Calu3 (cell line): Measurements from ENCODE around the gene CACNA2D3. TPM values are rescaled to one million over a fixed set of nuclear protein-coding genes. Genes with fewer than 3 reads are reported as not detected.

Experiments used
- BruUV-seq: library from RNA; stranded (reverse); fragments of 400-500 nt; replicated peaks from 2 replicates; lab custom pipeline; 2021; lab: Mats Ljungman, UMichigan
- CTCF ChIA-PET: fragments of 300-600 bp; sonication (Branson Sonifier 250); formaldehyde crosslinking; loops from one replicate; lab custom pipeline; 2022; ENCODE audit warnings: antibody characterized with exemption; lab: Charles Lee
- DNase-seq: peaks from one replicate; pipeline ENCODE4 v3.0.0; 2022
- H3K27ac Mint-ChIP-seq: one replicate; pipeline ENCODE4 v1.8.0; 2022; ENCODE audit warnings: mixed read lengths; ENCODE audit not compliant: unreplicated experiment
- H3K27me3 Mint-ChIP-seq: one replicate; pipeline ENCODE4 v1.8.0; 2022; ENCODE audit warnings: mixed read lengths; ENCODE audit not compliant: unreplicated experiment
- H3K36me3 Mint-ChIP-seq: one replicate; pipeline ENCODE4 v1.8.0; 2022; ENCODE audit warnings: mild to moderate bottlenecking, moderate library complexity, mixed read lengths; ENCODE audit not compliant: insufficient read depth, unreplicated experiment
- H3K4me1 Mint-ChIP-seq: one replicate; pipeline ENCODE4 v1.8.0; 2022; ENCODE audit warnings: mild to moderate bottlenecking, low read depth, mixed read lengths; ENCODE audit not compliant: unreplicated experiment
- H3K4me3 Mint-ChIP-seq: one replicate; pipeline ENCODE4 v1.8.0; 2022; ENCODE audit warnings: mild to moderate bottlenecking, low read depth, moderate library complexity, mixed read lengths; ENCODE audit not compliant: unreplicated experiment
- H3K9me3 Mint-ChIP-seq: one replicate; pipeline ENCODE4 v1.8.0; 2022; ENCODE audit warnings: low read depth, mixed read lengths; ENCODE audit not compliant: unreplicated experiment
- intact Hi-C: fragments of 100-400 bp; cut with micrococcal nuclease; formaldehyde crosslinking; loops from one replicate; pipeline ENCODE4 v1.10.0; 2022; ENCODE audit not compliant: unreplicated experiment
- total RNA-seq: library from RNA; stranded (reverse); gene quantifications from 2 replicates; pipeline ENCODE4 v1.2.3, GENCODE V29; 2022
- TF ChIP-seq, protein P1 (sequence below): fragments of 200-600 bp; IDR thresholded peaks from one replicate; pipeline ENCODE4 v1.8.0; 2022; ENCODE audit warnings: antibody characterized with exemption; ENCODE audit not compliant: unreplicated experiment

The CACNA2D3 gene
- total RNA-seq, 1 experiment from 2014 or later = not detected

DNA sequence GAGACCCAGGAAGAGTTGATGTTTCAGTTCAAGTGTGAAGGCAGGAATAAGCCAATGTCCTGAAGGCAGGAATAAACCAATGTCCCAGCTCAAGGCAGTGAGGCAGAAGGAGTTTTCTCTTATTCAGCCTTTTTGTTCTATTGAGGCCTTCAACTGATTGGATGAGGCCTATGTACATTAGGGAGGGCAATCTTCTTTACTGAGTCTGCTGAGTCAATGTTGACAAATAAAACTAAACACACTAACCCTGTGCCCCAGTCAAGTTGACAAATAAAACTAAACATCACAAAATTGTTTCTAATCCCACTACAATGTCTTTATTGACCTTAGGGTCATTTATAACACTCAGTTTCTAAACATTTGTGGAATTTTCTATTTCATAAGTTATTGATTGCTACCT, 100.0 kb downstream of the CACNA2D3 start:
- H3K9me3 Mint-ChIP-seq = no peaks in the 10 kb centered on the region
- BruUV-seq = no TSS peak
- H3K36me3 Mint-ChIP-seq = no peaks in the 10 kb centered on the region
- H3K27ac Mint-ChIP-seq = no peak overlapping the region
- intact Hi-C loops = no loop called here
- DNase-seq = no peak
- TF ChIP-seq, protein P1, sequence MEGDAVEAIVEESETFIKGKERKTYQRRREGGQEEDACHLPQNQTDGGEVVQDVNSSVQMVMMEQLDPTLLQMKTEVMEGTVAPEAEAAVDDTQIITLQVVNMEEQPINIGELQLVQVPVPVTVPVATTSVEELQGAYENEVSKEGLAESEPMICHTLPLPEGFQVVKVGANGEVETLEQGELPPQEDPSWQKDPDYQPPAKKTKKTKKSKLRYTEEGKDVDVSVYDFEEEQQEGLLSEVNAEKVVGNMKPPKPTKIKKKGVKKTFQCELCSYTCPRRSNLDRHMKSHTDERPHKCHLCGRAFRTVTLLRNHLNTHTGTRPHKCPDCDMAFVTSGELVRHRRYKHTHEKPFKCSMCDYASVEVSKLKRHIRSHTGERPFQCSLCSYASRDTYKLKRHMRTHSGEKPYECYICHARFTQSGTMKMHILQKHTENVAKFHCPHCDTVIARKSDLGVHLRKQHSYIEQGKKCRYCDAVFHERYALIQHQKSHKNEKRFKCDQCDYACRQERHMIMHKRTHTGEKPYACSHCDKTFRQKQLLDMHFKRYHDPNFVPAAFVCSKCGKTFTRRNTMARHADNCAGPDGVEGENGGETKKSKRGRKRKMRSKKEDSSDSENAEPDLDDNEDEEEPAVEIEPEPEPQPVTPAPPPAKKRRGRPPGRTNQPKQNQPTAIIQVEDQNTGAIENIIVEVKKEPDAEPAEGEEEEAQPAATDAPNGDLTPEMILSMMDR = no peak
- CTCF ChIA-PET = no interaction called here
- no peaks in the 10 kb centered on the region for H3K4me1 Mint-ChIP-seq
- H3K27me3 Mint-ChIP-seq = no peaks in the 10 kb centered on the region
- H3K4me3 Mint-ChIP-seq = no peak overlapping the region

DNA sequence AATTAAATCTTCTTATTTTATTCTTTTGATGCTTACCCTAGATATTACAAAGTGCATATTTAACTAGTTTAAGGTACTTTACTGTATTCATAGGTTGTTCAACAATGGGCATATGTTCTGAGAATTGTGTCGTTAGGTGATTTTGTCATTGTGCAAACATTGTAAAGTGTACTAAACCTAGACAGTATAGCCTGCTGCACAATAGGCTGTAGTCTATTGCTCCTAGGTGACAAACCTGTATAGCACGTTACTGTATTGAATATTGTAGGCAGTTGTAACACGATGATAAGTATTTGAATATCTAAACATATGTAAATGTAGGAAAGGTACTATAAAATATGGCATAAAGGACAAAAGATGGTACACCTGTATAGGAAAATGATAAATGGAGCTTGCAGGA, 100.7 kb downstream of the CACNA2D3 start:
- no peaks in the 10 kb centered on the region for H3K9me3 Mint-ChIP-seq

DNA sequence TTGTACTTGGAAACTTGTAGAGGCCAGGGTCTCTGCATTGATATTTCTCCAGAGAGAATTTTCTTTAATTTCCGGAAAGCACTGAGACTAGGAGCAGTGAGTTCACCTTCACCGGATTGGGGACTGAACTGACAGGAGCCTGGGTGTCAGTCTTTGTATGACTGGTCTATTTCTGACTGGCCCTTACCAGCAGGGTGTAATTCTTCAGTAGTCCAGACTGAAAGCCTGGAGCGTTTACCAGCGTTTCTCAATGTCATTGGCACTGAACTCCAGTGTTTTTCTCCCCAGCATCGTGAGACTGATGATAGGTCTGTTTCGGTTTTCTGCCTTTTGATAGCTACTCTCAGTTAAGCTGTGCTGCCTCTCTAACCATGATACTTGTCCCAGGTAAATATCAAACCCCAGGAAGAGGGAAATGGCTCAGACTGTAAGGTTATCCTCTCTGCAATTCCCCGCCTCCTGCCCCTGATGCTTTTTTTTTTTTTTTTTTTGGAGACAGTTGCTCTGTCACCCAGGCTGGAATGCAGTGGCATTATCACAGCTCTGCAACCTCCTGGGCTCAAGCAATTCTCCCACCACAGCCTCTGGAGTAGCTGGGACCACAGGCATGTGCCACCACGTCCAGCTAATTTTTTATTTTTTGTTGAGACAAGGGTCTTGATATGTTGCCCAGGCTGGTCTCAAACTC, 103.6 kb downstream of the CACNA2D3 start:
- Mint-ChIP-seq H3K9me3 (no peaks in the 10 kb centered on the region), H3K4me3 (no peak overlapping the region), H3K27ac (no peak overlapping the region), H3K27me3 (no peaks in the 10 kb centered on the region), H3K4me1 (no peaks in the 10 kb centered on the region), H3K36me3 (no peaks in the 10 kb centered on the region)
- DNase-seq = no peak
- TF ChIP-seq, protein P1 = no peak
- intact Hi-C loops = no loop called here
- CTCF ChIA-PET = no interaction called here
- BruUV-seq = no TSS peak

More for the DNA sequence above, 100.7 kb downstream of the CACNA2D3 start:
- no peaks in the 10 kb centered on the region for H3K27me3 Mint-ChIP-seq
- intact Hi-C loops = no loop called here
- TF ChIP-seq, protein P1 = no peak
- H3K4me3 Mint-ChIP-seq = no peak overlapping the region
- CTCF ChIA-PET = no interaction called here
- no peaks in the 10 kb centered on the region for H3K4me1 Mint-ChIP-seq
- BruUV-seq = no TSS peak
- DNase-seq = no peak
- H3K27ac Mint-ChIP-seq = no peak overlapping the region
- no peaks in the 10 kb centered on the region for H3K36me3 Mint-ChIP-seq

DNA sequence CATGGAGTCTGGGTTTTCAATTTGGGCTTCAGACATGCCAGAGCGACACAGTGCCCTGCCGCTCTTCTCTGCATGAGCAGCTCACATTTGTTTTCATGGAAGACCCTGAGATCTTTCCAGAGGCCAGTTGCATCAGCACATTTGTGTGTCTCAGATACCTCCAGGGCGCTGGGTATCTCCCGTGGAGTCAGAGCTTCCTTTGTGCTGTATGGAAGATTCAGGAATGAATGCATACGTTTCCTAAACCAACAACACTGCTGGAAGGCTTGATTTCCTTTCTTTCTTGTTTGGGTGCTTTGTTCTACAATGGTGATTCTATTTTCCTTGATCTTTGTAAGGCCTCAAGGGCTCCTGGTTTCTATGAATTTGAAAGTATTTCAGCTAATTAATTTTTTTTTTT, 106.5 kb downstream of the CACNA2D3 start:
- CTCF ChIA-PET = interaction anchor here (0.7 kb wide), 1 partner anchor 12 kb away, joined by 3 read pairs; no protein-coding TSS in a partner anchor
- no TSS peak for BruUV-seq
- no peaks in the 10 kb centered on the region for H3K9me3 Mint-ChIP-seq

More for the DNA sequence above, 106.5 kb downstream of the CACNA2D3 start:
- Mint-ChIP-seq H3K4me1 (no peaks in the 10 kb centered on the region), H3K4me3 (no peak overlapping the region), H3K27ac (no peak overlapping the region), H3K36me3 (no peaks in the 10 kb centered on the region), H3K27me3 (peaks cover 19% of the 10 kb centered on the region)
- no peak for DNase-seq
- intact Hi-C loops = no loop called here
- TF ChIP-seq, protein P1 = no peak
